ENCODE data around the gene CELSR1. TPM values are rescaled to one million over a fixed set of nuclear protein-coding genes. Genes with fewer than 3 reads are reported as not detected.

Gene CELSR1
- total RNA-seq, 4 donors from 2014 or later, result 18.4 to 56.0 (median 31.0) TPM

DNA sequence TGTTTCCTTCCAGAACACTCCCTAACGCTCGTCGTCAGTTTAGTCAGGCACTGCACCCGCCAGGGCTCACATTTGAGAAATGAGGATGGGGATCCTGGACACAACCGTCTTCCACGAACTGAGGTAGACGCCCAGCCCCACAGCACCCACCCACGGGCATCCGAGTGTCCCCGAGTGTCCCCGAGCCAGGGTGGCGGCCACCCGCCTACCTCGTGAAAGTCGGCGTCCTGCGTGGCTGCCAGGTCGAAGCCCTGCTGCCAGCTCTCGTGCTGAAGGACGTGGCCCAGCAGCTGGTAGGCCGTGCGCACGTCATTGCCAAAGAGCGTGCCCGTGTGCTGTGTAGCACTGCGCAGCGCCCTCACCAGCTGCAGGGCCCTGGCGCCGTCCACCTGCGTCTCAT is 148.3 kb downstream of the CELSR1 start:
- Histone ChIP-seq H3K27me3 (no peaks in the 10 kb centered on the region), H3K4me3 (replicated peaks in 1 of 3) (no peak overlapping the region), H3K9me3 (no peaks in the 10 kb centered on the region), H3K4me1 (no peaks in the 10 kb centered on the region), H3K27ac (no peak overlapping the region), H3K36me3 (peaks cover 0 to 12% of the 10 kb centered on the region in 2 donors)
- no peak for DNase-seq
- TF ChIP-seq POLR2A (IDR thresholded peaks at IDR 0.05) (no peak), CTCF (IDR thresholded peaks at IDR 0.05) (no peak)
- intact Hi-C loops (cut with DNase I), result no loop called here
- WGBS, 2 donors, result 94 to 97% methylated on average over 27 to 30 of the region's 30 CpGs

DNA sequence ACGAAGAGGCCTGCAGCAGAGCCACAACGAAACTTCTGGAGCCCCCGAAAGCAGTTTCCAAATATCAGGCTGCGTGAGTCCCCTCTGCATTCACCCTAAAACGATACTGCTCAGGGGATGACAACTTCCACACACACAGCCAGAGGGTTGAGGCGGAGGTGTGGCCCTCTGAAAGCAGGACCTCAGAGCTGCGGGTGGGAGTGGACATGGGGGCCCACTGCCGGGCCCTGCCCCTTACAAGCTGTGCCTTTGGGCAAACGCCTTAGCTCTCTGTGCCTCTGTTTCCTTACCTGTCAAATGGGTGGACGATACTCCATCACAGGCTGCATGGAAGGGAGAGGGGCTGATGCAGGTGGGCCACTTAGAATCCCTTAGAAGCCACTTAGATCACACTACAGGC is 148.8 kb downstream of the CELSR1 start:
- TF ChIP-seq POLR2A (IDR thresholded peaks at IDR 0.05), result no peak
- TF ChIP-seq CTCF (IDR thresholded peaks at IDR 0.05), result no peak
- 94 to 100% methylated on average over 2 to 6 of the region's 10 CpGs for WGBS, 2 donors
- H3K4me1 ChIP-seq, result no peaks in the 10 kb centered on the region
- intact Hi-C loops (cut with DNase I), result no loop called here
- H3K27ac ChIP-seq, result no peak overlapping the region
- no peak overlapping the region for H3K4me3 ChIP-seq (replicated peaks in 1 of 3)
- H3K27me3 ChIP-seq, result no peaks in the 10 kb centered on the region
- peaks cover 0 to 13% of the 10 kb centered on the region in 2 donors for H3K36me3 ChIP-seq
- no peak for DNase-seq
- no peaks in the 10 kb centered on the region for H3K9me3 ChIP-seq

DNA sequence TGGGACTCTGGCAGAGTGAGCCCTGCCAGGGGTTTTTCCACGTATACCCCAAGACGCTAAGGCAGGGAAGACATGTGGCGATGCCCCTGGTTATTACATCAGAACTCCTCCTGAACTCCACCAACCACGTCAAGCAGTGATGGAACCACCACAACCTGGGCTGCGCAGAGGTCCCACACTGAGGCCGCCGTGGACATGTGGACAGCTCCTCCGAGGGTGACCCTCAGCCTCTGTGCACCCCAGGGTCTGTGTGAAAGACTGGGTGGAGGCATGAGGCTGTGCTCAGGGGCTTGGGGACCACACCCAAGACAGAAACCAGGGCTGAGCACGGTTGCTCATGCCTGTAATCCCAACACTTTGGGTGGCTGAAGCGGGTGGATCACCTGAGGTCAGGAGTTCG is 149.7 kb downstream of the CELSR1 start:
- Histone ChIP-seq H3K4me1 (no peaks in the 10 kb centered on the region), H3K9me3 (no peaks in the 10 kb centered on the region), H3K27ac (no peak overlapping the region), H3K27me3 (no peaks in the 10 kb centered on the region), H3K36me3 (peaks cover 0 to 13% of the 10 kb centered on the region in 2 donors), H3K4me3 (replicated peaks in 1 of 3) (no peak overlapping the region)
- WGBS, 2 donors, result 90 to 93% methylated on average over 9 to 10 of the region's 11 CpGs
- no peak for DNase-seq
- intact Hi-C loops (cut with DNase I), result no loop called here
- TF ChIP-seq CTCF (IDR thresholded peaks at IDR 0.05) (no peak), POLR2A (IDR thresholded peaks at IDR 0.05) (no peak)

- H3K36me3 ChIP-seq, result peaks cover 0 to 10% of the 10 kb centered on the region in 2 donors
- no peak overlapping the region for H3K27ac ChIP-seq
- no peaks in the 10 kb centered on the region for H3K27me3 ChIP-seq
- intact Hi-C loops (cut with DNase I), result no loop called here
- 97 to 98% methylated on average over 8 to 23 of the region's 27 CpGs for WGBS, 2 donors
- H3K4me3 ChIP-seq (replicated peaks in 1 of 3), result no peak overlapping the region
- no peaks in the 10 kb centered on the region for H3K9me3 ChIP-seq
- TF ChIP-seq CTCF (IDR thresholded peaks at IDR 0.05), result no peak
- TF ChIP-seq POLR2A (IDR thresholded peaks at IDR 0.05), result no peak
- H3K4me1 ChIP-seq, result no peaks in the 10 kb centered on the region
- no peak for DNase-seq
Measured at GRCh38 chr22:46386312-46386711, 151.1 kb downstream of the CELSR1 start.

DNA sequence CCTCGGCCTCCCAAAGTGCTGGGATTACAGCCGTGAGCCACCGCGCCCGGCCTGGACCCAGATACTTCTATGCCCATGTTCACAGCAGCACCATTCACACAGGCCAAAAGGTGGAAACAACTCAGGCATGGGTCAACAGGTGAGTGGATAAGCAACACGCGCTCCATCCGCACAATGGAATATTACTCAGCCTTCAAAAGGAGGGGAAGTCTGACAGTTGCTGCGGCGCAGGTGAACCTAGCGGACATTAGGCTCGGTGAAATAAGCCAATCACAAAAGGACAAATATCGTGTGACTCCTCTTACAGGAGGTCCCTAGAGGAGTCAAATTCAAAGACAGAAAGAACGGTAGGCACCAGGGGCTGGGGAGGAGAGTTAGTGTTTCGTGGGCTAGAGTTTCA is 154.9 kb downstream of the CELSR1 start:
- DNase-seq, result no peak
- Histone ChIP-seq H3K36me3 (peaks cover 0 to 18% of the 10 kb centered on the region in 2 donors), H3K4me1 (peaks cover 11 to 12% of the 10 kb centered on the region in 2 donors), H3K27me3 (no peaks in the 10 kb centered on the region), H3K4me3 (replicated peaks in 1 of 3) (no peak overlapping the region), H3K27ac (no peak overlapping the region), H3K9me3 (no peaks in the 10 kb centered on the region)
- intact Hi-C loops (cut with DNase I), result no loop called here
- WGBS, 2 donors, result 85 to 97% methylated on average over 13 to 15 of the region's 15 CpGs
- TF ChIP-seq POLR2A (IDR thresholded peaks at IDR 0.05) (no peak), CTCF (IDR thresholded peaks at IDR 0.05) (no peak)

All from thyroid gland (tissue), 4 donors.